GM18909 (cell line): ENCODE data around the gene ANXA8.

Experiments
- ATAC-seq: cut with Tn5 transposase; IDR thresholded peaks from one replicate; pipeline ENCODE4 v1.9.1; 2021; ENCODE audit warnings: mild to moderate bottlenecking; ENCODE audit not compliant: unreplicated experiment, poor library complexity

The ANXA8 gene

GRCh38 chr10:47449102-47449978 is 34.6 kb downstream of the ANXA8 start:
- ATAC-seq: no peak

GRCh38 chr10:47447705-47448104 is 36.2 kb downstream of the ANXA8 start:
- ATAC-seq: no peak

- no peak for ATAC-seq
These were observed 36.7 kb downstream of the ANXA8 start for GRCh38 chr10:47447209-47447608.

- ATAC-seq: no peak
These were observed 38.2 kb downstream of the ANXA8 start for GRCh38 chr10:47445720-47446119.

- ATAC-seq: no peak
These were observed 39.9 kb downstream of the ANXA8 start for GRCh38 chr10:47444047-47444446.

GRCh38 chr10:47443145-47443544 is 40.8 kb downstream of the ANXA8 start:
- no peak for ATAC-seq

- ATAC-seq: no peak
These were observed 41.6 kb downstream of the ANXA8 start for GRCh38 chr10:47442351-47442750.

- no peak for ATAC-seq
These were observed 42.0 kb downstream of the ANXA8 start for GRCh38 chr10:47441938-47442337.

- no peak for ATAC-seq
These were observed 43.7 kb downstream of the ANXA8 start for GRCh38 chr10:47440207-47440606.

- ATAC-seq: no peak
These were observed 44.9 kb downstream of the ANXA8 start for GRCh38 chr10:47438857-47439474.

- no peak for ATAC-seq
These were observed 48.8 kb downstream of the ANXA8 start for GRCh38 chr10:47435081-47435480.

- ATAC-seq: no peak
These were observed 58.0 kb downstream of the ANXA8 start for GRCh38 chr10:47425813-47426419.

- ATAC-seq: no peak
These were observed 59.7 kb downstream of the ANXA8 start for GRCh38 chr10:47424231-47424630.

GRCh38 chr10:47423476-47423875 is 60.4 kb downstream of the ANXA8 start:
- no peak for ATAC-seq

- ATAC-seq: no peak
These were observed 62.6 kb downstream of the ANXA8 start for GRCh38 chr10:47421057-47421952.

- no peak for ATAC-seq
These were observed 63.4 kb downstream of the ANXA8 start for GRCh38 chr10:47420305-47421056.

- ATAC-seq: no peak
These were observed 64.5 kb downstream of the ANXA8 start for GRCh38 chr10:47419421-47419820.

GRCh38 chr10:47418966-47419365 is 64.9 kb downstream of the ANXA8 start:
- no peak for ATAC-seq

GRCh38 chr10:47418321-47418720 is 65.6 kb downstream of the ANXA8 start:
- no peak for ATAC-seq
